Right atrium auricular region (tissue), 2 donors: ENCODE results near the gene YARS2. TPM values are rescaled to one million over a fixed set of nuclear protein-coding genes. Genes with fewer than 3 reads are reported as not detected.

Experiments used
- DNase-seq: peaks from one replicate; pipeline ENCODE4 v3.0.0-alpha.2; 2019; ENCODE audit warnings: low spot score
- H3K27ac ChIP-seq, 2 donors: fragments of 200-600 bp; sonication (generic); 1 replicate in 1 of 2; 2 replicates in 1 of 2; pipeline ENCODE4 v1.5.1; 2016 to 2019
- H3K27me3 ChIP-seq, 2 donors: fragments of 200-600 bp; sonication (generic); one replicate each; pipeline versions ENCODE4 v1.5.1 to v1.6.0; 2017 to 2019
- H3K36me3 ChIP-seq: fragments of 200-600 bp; sonication (generic); one replicate; pipeline ENCODE4 v1.5.1; 2016
- H3K4me1 ChIP-seq, 2 donors: fragments of 200-600 bp; sonication (generic); one replicate each; pipeline versions ENCODE4 v1.5.1 to v1.6.0; 2017 to 2019
- H3K4me3 ChIP-seq, 2 donors: fragments of 200-600 bp; sonication (generic); 1 replicate in 1 of 2; 2 replicates in 1 of 2; pipeline ENCODE4 v1.5.1; 2017 to 2019; ENCODE audit warnings: mild to moderate bottlenecking in 1 of 2, moderate library complexity in 1 of 2
- H3K9me3 ChIP-seq, 2 donors: fragments of 200-600 bp; sonication (generic); one replicate each; pipeline ENCODE4 v1.5.1; 2019
- total RNA-seq, 2 donors: library from RNA; depleted of rRNA; stranded (reverse); fragments of >200 nt; gene quantifications; one replicate each; pipeline ENCODE4 v1.1.0, GENCODE V29; 2016
- TF ChIP-seq, protein P1 (sequence below), 2 donors: fragments of 200-600 bp; sonication (generic); IDR thresholded peaks; one replicate each; pipeline ENCODE4 v1.5.1; 2019; ENCODE audit warnings: antibody characterized with exemption in 2 of 2

YARS2 gene
- total RNA-seq, 2 donors from 2014 or later = 8.3 to 10.7 TPM

DNA sequence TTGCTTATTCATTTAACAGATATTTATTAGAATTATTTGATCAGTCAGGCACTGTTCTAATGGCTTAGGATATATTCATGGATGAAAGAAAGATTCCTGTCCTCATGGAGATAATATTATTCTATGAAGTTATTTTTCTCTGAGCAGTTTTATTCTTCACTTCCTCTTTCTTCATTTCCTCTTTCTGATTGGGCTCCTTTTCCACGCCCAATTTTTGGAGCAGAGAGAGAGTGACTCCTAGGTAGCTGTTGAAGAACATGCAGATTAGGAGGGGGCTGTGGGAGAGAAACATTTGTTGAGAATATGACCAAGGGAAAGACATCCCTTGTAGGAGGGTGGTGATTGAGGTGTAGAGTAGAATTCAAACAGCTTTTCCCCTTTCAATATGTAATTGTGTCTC is 6.0 kb upstream of the YARS2 start:
- no peak overlapping the region for H3K4me3 ChIP-seq
- no peak overlapping the region for H3K27ac ChIP-seq
- H3K27me3 ChIP-seq = no peaks in the 10 kb centered on the region
- DNase-seq = no peak
- no peaks in the 10 kb centered on the region for H3K4me1 ChIP-seq
- no peaks in the 10 kb centered on the region for H3K9me3 ChIP-seq
- no peaks in the 10 kb centered on the region for H3K36me3 ChIP-seq
- TF ChIP-seq, protein P1, sequence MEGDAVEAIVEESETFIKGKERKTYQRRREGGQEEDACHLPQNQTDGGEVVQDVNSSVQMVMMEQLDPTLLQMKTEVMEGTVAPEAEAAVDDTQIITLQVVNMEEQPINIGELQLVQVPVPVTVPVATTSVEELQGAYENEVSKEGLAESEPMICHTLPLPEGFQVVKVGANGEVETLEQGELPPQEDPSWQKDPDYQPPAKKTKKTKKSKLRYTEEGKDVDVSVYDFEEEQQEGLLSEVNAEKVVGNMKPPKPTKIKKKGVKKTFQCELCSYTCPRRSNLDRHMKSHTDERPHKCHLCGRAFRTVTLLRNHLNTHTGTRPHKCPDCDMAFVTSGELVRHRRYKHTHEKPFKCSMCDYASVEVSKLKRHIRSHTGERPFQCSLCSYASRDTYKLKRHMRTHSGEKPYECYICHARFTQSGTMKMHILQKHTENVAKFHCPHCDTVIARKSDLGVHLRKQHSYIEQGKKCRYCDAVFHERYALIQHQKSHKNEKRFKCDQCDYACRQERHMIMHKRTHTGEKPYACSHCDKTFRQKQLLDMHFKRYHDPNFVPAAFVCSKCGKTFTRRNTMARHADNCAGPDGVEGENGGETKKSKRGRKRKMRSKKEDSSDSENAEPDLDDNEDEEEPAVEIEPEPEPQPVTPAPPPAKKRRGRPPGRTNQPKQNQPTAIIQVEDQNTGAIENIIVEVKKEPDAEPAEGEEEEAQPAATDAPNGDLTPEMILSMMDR (IDR thresholded peaks at IDR 0.05) = no peak

DNA sequence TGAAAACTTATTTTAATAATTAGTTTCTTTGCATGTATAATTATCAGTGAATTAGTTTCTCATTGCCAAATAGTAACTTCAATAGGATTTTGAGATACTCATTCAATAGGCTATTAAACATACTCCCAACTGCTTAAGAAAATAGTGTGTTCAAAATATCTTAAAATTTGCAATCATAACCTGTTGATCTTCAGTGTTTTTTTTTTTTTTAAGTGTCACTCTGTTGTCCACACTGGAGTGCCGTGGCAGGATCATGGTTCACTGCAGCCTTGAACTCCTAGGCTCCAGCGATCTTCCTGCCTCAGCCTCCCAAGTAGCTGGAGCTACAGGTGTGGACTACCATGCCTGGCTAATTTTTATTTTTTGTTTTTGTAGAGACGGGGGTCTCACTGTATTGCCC is 1.5 kb upstream of the YARS2 start:
- no peak for DNase-seq
- Histone ChIP-seq H3K9me3 (no peaks in the 10 kb centered on the region), H3K36me3 (peaks cover 10% of the 10 kb centered on the region), H3K27ac (no peak overlapping the region), H3K27me3 (no peaks in the 10 kb centered on the region), H3K4me1 (peaks cover 0 to 20% of the 10 kb centered on the region in 2 donors), H3K4me3 (no peak overlapping the region)
- TF ChIP-seq, protein P1 (IDR thresholded peaks at IDR 0.05) = no peak

DNA sequence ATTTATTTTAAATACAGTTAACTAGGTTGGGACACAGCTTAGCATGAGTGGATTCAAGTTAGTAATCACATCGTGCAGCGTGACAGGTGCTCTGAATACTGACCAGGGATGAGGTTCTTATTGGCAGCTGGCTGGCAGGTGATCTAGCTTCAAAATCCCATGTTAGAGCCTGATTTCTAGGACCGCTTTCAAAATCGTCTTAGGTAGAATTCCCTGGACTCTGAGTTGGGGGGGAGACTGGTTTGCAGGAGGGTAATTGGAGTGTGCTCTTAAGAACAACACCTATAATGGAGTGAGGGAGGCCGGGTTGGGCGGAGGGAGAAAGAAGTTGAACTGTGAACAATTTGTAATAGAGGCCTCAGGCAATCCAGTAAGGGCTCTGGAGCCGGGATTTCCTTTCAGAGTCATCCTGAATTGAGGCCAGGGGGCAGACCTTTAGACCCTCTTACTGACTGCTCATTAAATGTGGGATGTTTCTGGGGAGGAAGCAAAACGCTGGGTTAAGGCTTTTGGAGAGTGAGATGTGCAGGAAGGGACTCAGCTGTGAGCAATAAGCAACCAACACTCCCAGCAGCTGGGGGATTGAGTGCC is 874 bp upstream of the YARS2 start:
- DNase-seq = no peak
- no peak overlapping the region for H3K4me3 ChIP-seq

DNA sequence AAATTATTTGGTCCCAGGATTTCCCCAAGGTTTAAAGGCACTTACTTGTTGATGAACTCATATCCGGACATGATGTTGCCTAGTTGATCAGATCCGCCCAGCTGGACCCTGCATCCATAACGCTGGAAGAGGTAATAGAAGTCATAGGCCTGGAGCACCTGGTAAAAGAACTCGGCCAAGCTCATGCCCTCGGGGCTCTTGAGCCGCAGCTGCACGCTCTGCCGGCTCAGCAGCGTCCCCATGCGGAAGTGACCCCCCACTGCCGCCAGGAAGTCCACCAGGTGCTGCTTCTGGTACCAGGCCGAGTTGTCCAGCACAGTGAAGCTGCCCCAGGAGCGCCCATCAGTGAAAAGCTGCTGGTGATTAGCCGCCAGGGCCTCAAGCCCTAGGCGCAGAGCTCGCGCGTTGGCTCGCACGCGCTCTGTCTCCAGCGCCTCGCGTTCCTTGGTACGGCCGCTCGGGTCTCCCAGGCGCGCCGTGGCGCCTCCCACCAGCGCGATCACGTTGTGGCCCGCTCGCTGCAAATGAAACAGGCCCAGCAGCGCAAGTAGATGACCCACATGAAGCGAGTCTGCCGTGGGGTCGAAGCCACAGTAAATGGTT is 545 bp downstream of the YARS2 start:
- H3K4me1 ChIP-seq = peaks cover 0 to 20% of the 10 kb centered on the region in 2 donors
- peak overlapping the region; percentile 78 to 94 for H3K4me3 ChIP-seq
- DNase-seq = peak; percentile 67
- H3K27me3 ChIP-seq = no peaks in the 10 kb centered on the region
- peaks cover 28% of the 10 kb centered on the region for H3K36me3 ChIP-seq
- TF ChIP-seq, protein P1 (IDR thresholded peaks at IDR 0.05) = peak; percentile 34 to 79
- H3K27ac ChIP-seq = peak overlapping the region; percentile 89 to 97
- H3K9me3 ChIP-seq = no peaks in the 10 kb centered on the region

More for the DNA sequence above, 874 bp upstream of the YARS2 start:
- H3K9me3 ChIP-seq = no peaks in the 10 kb centered on the region
- no peaks in the 10 kb centered on the region for H3K27me3 ChIP-seq
- TF ChIP-seq, protein P1 (IDR thresholded peaks at IDR 0.05) = no peak
- peaks cover 16% of the 10 kb centered on the region for H3K36me3 ChIP-seq
- H3K4me1 ChIP-seq = peaks cover 0 to 20% of the 10 kb centered on the region in 2 donors
- H3K27ac ChIP-seq = peak overlapping the region in 1 of 2 donors; percentile 97

DNA sequence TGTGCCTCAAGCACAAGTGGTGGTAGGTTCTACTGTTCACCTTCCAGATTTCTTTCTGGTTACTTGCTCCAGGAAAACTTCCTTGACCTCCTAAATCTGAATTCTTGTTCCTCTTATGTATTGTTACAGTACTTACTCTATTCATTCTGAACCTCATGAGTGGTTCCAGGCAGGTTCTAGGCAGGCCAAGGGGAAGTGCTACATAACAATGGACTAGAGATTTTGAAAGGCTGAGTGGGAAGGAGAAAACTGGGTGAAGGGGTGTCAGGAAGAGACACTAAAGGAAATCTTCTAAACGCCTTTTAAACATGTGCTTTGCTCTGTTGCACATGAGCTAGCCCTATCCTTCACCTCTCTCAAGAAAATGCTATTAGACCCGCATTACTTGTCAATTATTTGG is 1.6 kb downstream of the YARS2 start:
- H3K36me3 ChIP-seq = peaks cover 39% of the 10 kb centered on the region
- peak overlapping the region in 1 of 2 donors; percentile 94 for H3K4me3 ChIP-seq
- H3K4me1 ChIP-seq = peaks cover under 1 to 20% of the 10 kb centered on the region in 2 donors
- H3K27me3 ChIP-seq = no peaks in the 10 kb centered on the region
- TF ChIP-seq, protein P1 (IDR thresholded peaks at IDR 0.05) = no peak
- no peak for DNase-seq
- H3K27ac ChIP-seq = no peak overlapping the region
- H3K9me3 ChIP-seq = no peaks in the 10 kb centered on the region
